GM12891 (cell line): ENCODE data around the gene SLC39A6.
"Not testable (repeated sequence)": the region's sequence is repeated elsewhere in the genome, so short reads cannot be mapped to it uniquely, and the experiment has no call there.

Experiments
- DNase-seq: peaks from one replicate; pipeline ENCODE4 v3.0.0; 2011; ENCODE audit warnings: low spot score; ENCODE audit not compliant: insufficient read length
- FAIRE-seq: peaks from 2 replicates; lab custom pipeline; 2011; peaks lifted over from hg19 to GRCh38; lab: Jason Lieb, UNC
- PAX5 ChIP-seq: IDR thresholded peaks from 2 replicates; pipeline ENCODE4 v1.6.1; 2011; ENCODE audit warnings: low read length, moderate library complexity, mild to moderate bottlenecking; ENCODE audit not compliant: insufficient read depth, severe bottlenecking
- POLR2A ChIP-seq: IDR thresholded peaks from 2 replicates; pipeline ENCODE4 v1.6.1; 2011; ENCODE audit warnings: low read depth, low read length, control low read depth
- POLR2AphosphoS5 ChIP-seq: IDR thresholded peaks from 2 replicates; pipeline ENCODE4 v1.6.1; 2011; ENCODE audit warnings: low read depth, low read length, control low read depth
- POU2F2 ChIP-seq: IDR thresholded peaks from 2 replicates; pipeline ENCODE4 v1.6.1; 2011; ENCODE audit warnings: low read depth, mild to moderate bottlenecking, control low read depth, low read length, moderate library complexity
- SPI1 ChIP-seq: IDR thresholded peaks from 2 replicates; pipeline ENCODE4 v1.6.1; 2011; ENCODE audit warnings: low read depth, low read length, control low read depth
- TAF1 ChIP-seq: IDR thresholded peaks from 2 replicates; pipeline ENCODE4 v1.6.1; 2011; ENCODE audit warnings: low read depth, low read length, control low read depth

SLC39A6 gene

DNA sequence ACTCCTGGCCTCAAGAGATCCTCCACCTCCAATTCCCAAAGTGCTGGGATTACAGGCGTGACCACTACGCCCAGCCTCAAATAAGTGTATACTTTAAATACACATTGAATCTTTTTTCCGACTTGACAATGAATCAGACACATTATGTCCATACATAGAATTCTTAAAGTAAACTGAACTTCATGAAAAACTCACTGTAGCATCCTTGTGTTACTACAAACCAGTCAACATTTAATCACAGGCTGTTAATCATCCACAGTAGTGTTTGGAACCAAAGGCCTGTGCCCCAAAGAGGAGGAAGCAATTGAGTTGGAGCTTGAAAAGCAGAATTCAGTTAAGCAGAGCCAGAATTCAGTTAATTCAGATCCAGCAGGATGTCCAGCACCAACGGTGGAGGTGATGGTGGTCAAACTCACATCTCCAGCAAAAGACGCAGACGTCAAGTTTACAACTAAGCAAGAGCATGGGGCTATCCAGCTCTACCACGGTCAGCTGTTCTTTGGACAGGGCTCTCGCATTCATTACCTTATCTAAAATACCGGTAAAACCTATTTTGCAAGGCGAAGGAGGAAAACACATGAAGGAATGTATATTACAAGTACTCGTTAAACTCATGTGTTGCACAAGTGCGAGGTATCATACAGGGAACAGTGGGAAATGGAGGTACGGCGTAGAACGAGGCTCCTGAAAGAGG lies 1.2 kb downstream of the SLC39A6 start:
- TF ChIP-seq PAX5 (no peak), TAF1 (no peak), POLR2A (no peak), POU2F2 (no peak), SPI1 (no peak), POLR2AphosphoS5 (no peak)
- DNase-seq (no peak), FAIRE-seq (peak; percentile 23)

DNA sequence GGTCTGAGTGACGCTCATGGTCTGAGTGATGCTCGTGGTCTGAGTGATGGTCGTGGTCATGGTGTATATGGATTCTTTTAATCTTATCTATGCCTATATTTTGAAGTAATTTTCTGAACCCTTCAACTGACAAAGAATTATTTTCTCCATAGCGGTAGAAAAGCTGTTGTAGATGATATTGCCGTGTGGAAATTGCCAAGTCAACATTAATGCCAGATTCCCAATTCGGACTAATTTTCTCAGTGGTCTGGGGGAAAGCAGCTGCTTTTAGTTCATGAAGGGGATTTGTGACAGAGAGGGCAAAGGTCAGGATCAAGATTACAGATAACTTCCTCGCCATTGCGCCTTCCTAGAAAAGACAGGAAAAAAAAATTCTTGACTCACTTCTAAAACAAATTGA lies 2.5 kb downstream of the SLC39A6 start:
- no peak for FAIRE-seq
- TF ChIP-seq PAX5 (no peak), SPI1 (no peak), POU2F2 (no peak), TAF1 (no peak), POLR2AphosphoS5 (no peak), POLR2A (no peak)
- no peak for DNase-seq

DNA sequence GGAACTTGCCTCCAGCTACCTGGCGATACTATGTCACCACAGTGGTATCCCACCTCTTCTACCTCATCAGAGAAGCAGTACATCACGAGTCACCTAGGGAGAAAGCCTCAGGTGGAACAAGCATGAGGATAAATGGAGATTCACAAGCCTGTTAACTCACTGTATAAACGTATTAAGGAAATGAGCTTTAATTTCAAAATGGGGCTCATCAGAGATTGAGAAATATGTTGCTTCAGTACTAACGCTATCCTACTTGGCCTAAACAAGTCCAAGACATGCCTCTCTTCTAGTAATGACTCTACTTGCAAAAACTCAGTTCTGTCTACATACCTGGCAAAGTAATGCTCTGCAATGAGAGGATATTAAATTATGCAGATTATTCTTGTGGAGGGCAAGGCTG lies 4.3 kb downstream of the SLC39A6 start:
- TF ChIP-seq POLR2AphosphoS5 (no peak), PAX5 (no peak), SPI1 (no peak), TAF1 (no peak), POLR2A (no peak), POU2F2 (no peak)
- DNase-seq (no peak), FAIRE-seq (no peak)

DNA sequence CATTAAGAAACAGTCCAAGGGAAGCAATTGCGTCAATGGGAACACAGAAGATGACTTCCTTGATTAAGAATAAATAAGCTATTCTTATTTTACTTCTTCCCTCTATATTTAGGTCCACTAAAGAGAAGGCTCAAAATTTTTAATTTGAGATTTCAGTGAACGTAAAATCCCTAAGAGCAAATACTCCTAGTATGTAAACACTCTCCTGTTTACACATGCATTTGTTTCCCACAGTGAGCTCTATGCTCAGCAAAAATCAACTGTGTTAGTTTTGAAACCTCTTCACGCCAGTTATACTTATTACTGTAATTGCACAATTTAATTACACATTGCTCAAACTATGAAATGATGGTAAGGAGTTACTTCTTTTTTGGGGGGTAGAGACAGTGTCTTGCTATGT lies 8.8 kb downstream of the SLC39A6 start:
- DNase-seq (no peak), FAIRE-seq (no peak)
- TF ChIP-seq TAF1 (no peak), POLR2A (no peak), PAX5 (no peak), POU2F2 (no peak), POLR2AphosphoS5 (no peak), SPI1 (no peak)

DNA sequence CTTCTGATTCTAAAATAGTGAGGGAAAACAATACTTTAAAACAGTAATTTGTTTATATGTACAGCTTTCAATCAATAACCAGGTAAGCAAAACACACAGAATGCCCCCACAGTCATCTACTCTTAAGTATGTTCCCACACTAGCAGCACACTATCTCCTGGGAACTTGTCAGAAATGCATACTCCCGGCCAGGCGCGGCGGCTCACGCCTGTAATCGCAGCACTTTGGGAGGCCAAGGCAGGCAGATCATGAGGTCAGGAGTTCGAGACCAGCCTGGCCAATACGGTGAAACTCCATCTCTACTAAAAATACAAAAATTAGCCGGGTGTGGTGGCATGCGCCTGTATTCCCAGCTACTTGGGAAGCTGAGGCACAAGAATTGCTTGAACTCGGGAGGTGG lies 12.4 kb downstream of the SLC39A6 start:
- FAIRE-seq, DNase-seq: not testable (repeated sequence)

DNA sequence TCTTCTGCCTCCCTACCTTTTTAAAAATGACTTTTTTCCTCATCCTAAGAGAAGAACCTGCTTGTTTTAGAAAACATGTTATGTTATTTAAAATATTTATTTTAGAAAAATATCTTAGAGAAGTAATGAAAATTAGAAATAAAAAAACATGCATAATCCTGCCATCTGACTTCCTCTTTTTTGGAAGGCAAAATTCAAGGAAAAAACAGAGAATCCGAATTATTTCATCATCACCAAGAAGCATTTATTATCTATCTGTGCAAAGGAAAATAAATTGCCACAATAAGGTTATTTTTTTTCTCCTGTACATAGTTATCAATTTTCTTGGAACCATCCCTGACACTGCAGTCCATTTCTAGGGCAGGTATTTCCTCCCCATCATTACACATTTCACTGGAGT lies 14.4 kb downstream of the SLC39A6 start:
- no peak for TF ChIP-seq POU2F2
- TF ChIP-seq SPI1 = no peak
- no peak for TF ChIP-seq POLR2A
- no peak for TF ChIP-seq PAX5
- TF ChIP-seq POLR2AphosphoS5 = no peak
- TF ChIP-seq TAF1 = no peak
- no peak for FAIRE-seq

DNA sequence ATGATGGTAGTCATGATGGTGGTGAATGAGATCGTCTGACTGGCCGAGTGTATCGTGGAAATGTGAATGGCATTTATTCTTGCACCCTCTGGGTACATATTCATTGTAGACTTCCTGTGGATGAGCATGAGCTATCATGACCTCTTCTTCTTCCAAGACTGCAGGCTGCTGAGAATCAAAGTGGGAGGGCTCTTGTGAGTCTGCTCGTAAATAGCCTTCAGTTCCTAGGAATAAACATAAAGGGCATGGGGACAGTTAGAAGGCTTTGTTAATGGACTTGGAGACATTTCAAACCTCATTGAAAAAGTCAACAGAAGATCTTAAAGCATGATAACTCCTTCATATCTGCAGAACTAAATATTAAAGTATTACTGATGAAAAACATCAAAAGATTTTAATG lies 14.9 kb downstream of the SLC39A6 start:
- no peak for DNase-seq
- FAIRE-seq = no peak
- no peak for TF ChIP-seq POU2F2
- TF ChIP-seq SPI1 = no peak
- no peak for TF ChIP-seq POLR2A
- TF ChIP-seq PAX5 = no peak
- TF ChIP-seq TAF1 = no peak
- no peak for TF ChIP-seq POLR2AphosphoS5

More for the DNA sequence above, 14.4 kb downstream of the SLC39A6 start:
- no peak for DNase-seq

DNA sequence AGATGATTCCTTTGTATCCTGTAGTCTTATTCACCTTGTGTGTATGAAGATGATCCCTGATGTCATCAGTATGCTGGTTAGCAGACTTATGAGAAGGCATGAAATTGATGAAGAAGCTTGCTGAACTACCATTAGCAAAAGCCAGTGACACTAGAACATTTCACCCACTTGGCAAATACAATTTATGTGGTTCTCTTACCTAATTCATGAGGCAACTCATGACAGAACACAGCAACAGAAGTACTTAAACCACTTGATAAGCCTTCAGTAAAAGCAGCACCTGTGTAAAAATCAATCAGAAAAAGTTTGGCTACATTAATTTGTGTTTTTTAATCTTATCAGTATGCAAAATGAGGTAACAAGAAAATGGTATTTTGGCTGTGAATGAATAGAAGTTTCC lies 16.8 kb downstream of the SLC39A6 start:
- TF ChIP-seq POLR2A = no peak
- no peak for TF ChIP-seq PAX5
- no peak for TF ChIP-seq TAF1
- no peak for TF ChIP-seq SPI1
- no peak for TF ChIP-seq POU2F2
- TF ChIP-seq POLR2AphosphoS5 = no peak
- FAIRE-seq = no peak

DNA sequence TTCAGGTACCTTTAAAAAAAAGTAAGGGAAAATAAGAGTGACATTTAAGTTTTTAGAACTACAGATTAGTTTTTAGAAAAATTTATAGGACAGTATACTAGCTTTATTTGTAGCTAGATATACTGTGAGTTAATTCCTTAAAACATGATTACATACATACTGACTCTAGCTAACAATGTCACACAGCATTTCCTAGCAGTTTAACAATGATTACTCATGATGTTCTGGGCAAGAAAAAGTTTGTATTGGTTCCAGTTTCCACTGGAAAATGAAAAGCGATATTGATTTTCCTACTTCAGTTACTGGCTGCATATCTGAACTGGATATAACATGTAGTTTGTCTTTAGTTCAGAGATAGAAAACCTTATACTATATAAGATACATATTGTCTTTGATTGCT lies 19.4 kb downstream of the SLC39A6 start:
- FAIRE-seq (no peak), DNase-seq (no peak)
- no peak for TF ChIP-seq PAX5
- no peak for TF ChIP-seq POU2F2
- TF ChIP-seq POLR2A = no peak
- no peak for TF ChIP-seq TAF1
- no peak for TF ChIP-seq SPI1

More for the DNA sequence above, 16.8 kb downstream of the SLC39A6 start:
- no peak for DNase-seq

DNA sequence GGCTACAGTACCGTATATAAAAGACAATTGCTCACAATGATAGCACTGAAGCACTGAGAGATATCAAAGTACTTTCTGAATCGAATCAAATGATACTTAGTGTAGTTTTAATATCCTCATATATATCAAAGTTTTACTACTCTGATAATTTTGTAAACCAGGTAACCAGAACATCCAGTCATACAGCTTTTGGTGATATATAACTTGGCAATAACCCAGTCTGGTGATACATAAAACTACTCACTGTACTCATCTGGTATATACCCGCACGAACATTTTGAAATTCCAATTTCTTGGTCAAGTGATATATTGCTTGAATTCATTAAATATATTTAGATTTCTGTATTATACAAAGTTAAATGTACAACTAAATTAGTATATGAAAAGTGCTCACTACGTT lies 20.5 kb downstream of the SLC39A6 start:
- DNase-seq (no peak), FAIRE-seq (no peak)
- TF ChIP-seq PAX5 (no peak), POLR2AphosphoS5 (no peak), POLR2A (no peak), TAF1 (no peak), POU2F2 (no peak), SPI1 (no peak)
